HG03558 (cell line): ENCODE results near the gene PLXDC1.

Experiments
- ATAC-seq: cut with Tn5 transposase; IDR thresholded peaks from one replicate; pipeline ENCODE4 v1.9.1; 2021; ENCODE audit warnings: moderate number of reproducible peaks; ENCODE audit not compliant: unreplicated experiment; ENCODE audit errors: extremely low read depth

PLXDC1 gene

GRCh38 chr17:39101091-39101490 lies 50.3 kb downstream of the PLXDC1 start:
- ATAC-seq = no peak

GRCh38 chr17:39100530-39100929 lies 50.9 kb downstream of the PLXDC1 start:
- no peak for ATAC-seq

- no peak for ATAC-seq
These were observed 51.7 kb downstream of the PLXDC1 start for GRCh38 chr17:39099663-39100286.

- no peak for ATAC-seq
These were observed 52.8 kb downstream of the PLXDC1 start for GRCh38 chr17:39098588-39098987.

GRCh38 chr17:39097537-39097936 lies 53.9 kb downstream of the PLXDC1 start:
- no peak for ATAC-seq

- ATAC-seq = no peak
These were observed 54.3 kb downstream of the PLXDC1 start for GRCh38 chr17:39097150-39097519.

- no peak for ATAC-seq
These were observed 54.8 kb downstream of the PLXDC1 start for GRCh38 chr17:39096508-39097149.

GRCh38 chr17:39095309-39095686 lies 56.1 kb downstream of the PLXDC1 start:
- ATAC-seq = no peak

GRCh38 chr17:39094607-39095308 lies 56.7 kb downstream of the PLXDC1 start:
- ATAC-seq = no peak

- no peak for ATAC-seq
These were observed 58.7 kb downstream of the PLXDC1 start for GRCh38 chr17:39092692-39093230.

- ATAC-seq = no peak
These were observed 60.4 kb downstream of the PLXDC1 start for GRCh38 chr17:39090908-39091665.

- ATAC-seq = no peak
These were observed 61.0 kb downstream of the PLXDC1 start for GRCh38 chr17:39090400-39090799.

- ATAC-seq = no peak
These were observed 66.9 kb downstream of the PLXDC1 start for GRCh38 chr17:39084558-39084957.

- ATAC-seq = no peak
These were observed 68.2 kb downstream of the PLXDC1 start for GRCh38 chr17:39083270-39083669.

- no peak for ATAC-seq
These were observed 69.0 kb downstream of the PLXDC1 start for GRCh38 chr17:39082482-39082881.

GRCh38 chr17:39081851-39082250 lies 69.6 kb downstream of the PLXDC1 start:
- no peak for ATAC-seq

- ATAC-seq = no peak
These were observed 70.9 kb downstream of the PLXDC1 start for GRCh38 chr17:39080421-39081078.

GRCh38 chr17:39079836-39080235 lies 71.6 kb downstream of the PLXDC1 start:
- ATAC-seq = no peak

GRCh38 chr17:39077866-39078265 lies 73.6 kb downstream of the PLXDC1 start:
- ATAC-seq = no peak

GRCh38 chr17:39077252-39077651 lies 74.2 kb downstream of the PLXDC1 start:
- no peak for ATAC-seq
